Calu3 (cell line): ENCODE data around the gene RHOA. TPM values are rescaled to one million over a fixed set of nuclear protein-coding genes. Genes with fewer than 3 reads are reported as not detected.

Experiments
- BruUV-seq: library from RNA; stranded (reverse); fragments of 400-500 nt; replicated peaks from 2 replicates; lab custom pipeline; 2021; lab: Mats Ljungman, UMichigan
- CTCF ChIA-PET: fragments of 300-600 bp; sonication (Branson Sonifier 250); formaldehyde crosslinking; loops from one replicate; lab custom pipeline; 2022; ENCODE audit warnings: antibody characterized with exemption; lab: Charles Lee
- DNase-seq: peaks from one replicate; pipeline ENCODE4 v3.0.0; 2022
- H3K27ac Mint-ChIP-seq: one replicate; pipeline ENCODE4 v1.8.0; 2022; ENCODE audit warnings: mixed read lengths; ENCODE audit not compliant: unreplicated experiment
- H3K27me3 Mint-ChIP-seq: one replicate; pipeline ENCODE4 v1.8.0; 2022; ENCODE audit warnings: mixed read lengths; ENCODE audit not compliant: unreplicated experiment
- H3K36me3 Mint-ChIP-seq: one replicate; pipeline ENCODE4 v1.8.0; 2022; ENCODE audit warnings: mild to moderate bottlenecking, moderate library complexity, mixed read lengths; ENCODE audit not compliant: insufficient read depth, unreplicated experiment
- H3K4me1 Mint-ChIP-seq: one replicate; pipeline ENCODE4 v1.8.0; 2022; ENCODE audit warnings: mild to moderate bottlenecking, low read depth, mixed read lengths; ENCODE audit not compliant: unreplicated experiment
- H3K4me3 Mint-ChIP-seq: one replicate; pipeline ENCODE4 v1.8.0; 2022; ENCODE audit warnings: mild to moderate bottlenecking, low read depth, moderate library complexity, mixed read lengths; ENCODE audit not compliant: unreplicated experiment
- H3K9me3 Mint-ChIP-seq: one replicate; pipeline ENCODE4 v1.8.0; 2022; ENCODE audit warnings: low read depth, mixed read lengths; ENCODE audit not compliant: unreplicated experiment
- CTCF ChIP-seq: fragments of 200-600 bp; IDR thresholded peaks from one replicate; pipeline ENCODE4 v1.8.0; 2022; ENCODE audit warnings: antibody characterized with exemption; ENCODE audit not compliant: unreplicated experiment
- intact Hi-C: fragments of 100-400 bp; cut with micrococcal nuclease; formaldehyde crosslinking; loops from one replicate; pipeline ENCODE4 v1.10.0; 2022; ENCODE audit not compliant: unreplicated experiment
- total RNA-seq: library from RNA; stranded (reverse); gene quantifications from 2 replicates; pipeline ENCODE4 v1.2.3, GENCODE V29; 2022

Gene RHOA
- total RNA-seq, 1 experiment from 2014 or later = 352 TPM

GRCh38 chr3:49346797-49347251, 65.0 kb downstream of the RHOA start:
- H3K27ac Mint-ChIP-seq = no peak overlapping the region
- CTCF ChIA-PET = no interaction called here
- H3K4me1 Mint-ChIP-seq = peaks cover 12% of the 10 kb centered on the region
- H3K27me3 Mint-ChIP-seq = no peaks in the 10 kb centered on the region
- H3K9me3 Mint-ChIP-seq = no peaks in the 10 kb centered on the region
- no TSS peak for BruUV-seq
- intact Hi-C loops = no loop called here
- no peaks in the 10 kb centered on the region for H3K36me3 Mint-ChIP-seq
- TF ChIP-seq CTCF = no peak
- H3K4me3 Mint-ChIP-seq = no peak overlapping the region
- no peak for DNase-seq

GRCh38 chr3:49343163-49343562, 68.6 kb downstream of the RHOA start:
- intact Hi-C loops = no loop called here
- H3K9me3 Mint-ChIP-seq = no peaks in the 10 kb centered on the region
- no peak overlapping the region for H3K4me3 Mint-ChIP-seq
- H3K27me3 Mint-ChIP-seq = no peaks in the 10 kb centered on the region
- no peak for TF ChIP-seq CTCF
- no TSS peak for BruUV-seq
- H3K4me1 Mint-ChIP-seq = peaks cover 13% of the 10 kb centered on the region
- H3K27ac Mint-ChIP-seq = no peak overlapping the region
- CTCF ChIA-PET = interaction anchor here (0.7 kb wide), 3 partner anchors 8 to 59 kb away, joined by 3 to 4 read pairs (median 3); no protein-coding TSS in a partner anchor
- peaks cover 20% of the 10 kb centered on the region for H3K36me3 Mint-ChIP-seq
- no peak for DNase-seq

- no peak overlapping the region for H3K27ac Mint-ChIP-seq
- peaks cover 20% of the 10 kb centered on the region for H3K36me3 Mint-ChIP-seq
- BruUV-seq = no TSS peak
- DNase-seq = no peak
- intact Hi-C loops = no loop called here
- TF ChIP-seq CTCF = no peak
- H3K27me3 Mint-ChIP-seq = no peaks in the 10 kb centered on the region
- CTCF ChIA-PET = interaction anchor here (0.8 kb wide), 1 partner anchor 9 kb away, joined by 3 read pairs; no protein-coding TSS in a partner anchor
- H3K4me3 Mint-ChIP-seq = no peak overlapping the region
- H3K4me1 Mint-ChIP-seq = peaks cover 12% of the 10 kb centered on the region
- no peaks in the 10 kb centered on the region for H3K9me3 Mint-ChIP-seq
Observed at GRCh38 chr3:49341996-49342395, 69.8 kb downstream of the RHOA start.

- TF ChIP-seq CTCF = no peak
- peak; percentile 90 for DNase-seq
- intact Hi-C loops = loop anchor here (1.0 kb wide), 1 partner anchor 109 kb away; no protein-coding TSS in a partner anchor
- Mint-ChIP-seq H3K4me3 (peak within 1 kb of the TSS; percentile 88), H3K4me1 (peaks cover 6% of the 10 kb centered on the region), H3K36me3 (peaks cover 27% of the 10 kb centered on the region), H3K9me3 (no peaks in the 10 kb centered on the region), H3K27ac (peak within 1 kb of the TSS; percentile 84), H3K27me3 (no peaks in the 10 kb centered on the region)
- no TSS peak for BruUV-seq
- CTCF ChIA-PET = interaction anchor here (0.5 to 2.9 kb wide), 23 partner anchors 10 to 353 kb away, joined by 3 to 33 read pairs (median 3); partner anchors contain the start of genes DALRD3, GPX1, NDUFAF3 and NICN1
Observed at GRCh38 chr3:49339941-49340800, 71.6 kb downstream of the RHOA start, which contains the start of gene USP4. Gene USP4 (minus strand): TSS chr3:49340053. CDS start chr3:49340024, 29 bp downstream.
